Measurements from ENCODE around the gene GPAT3. TPM values are rescaled to one million over a fixed set of nuclear protein-coding genes. Genes with fewer than 3 reads are reported as not detected.

Gene GPAT3
- total and polyA plus RNA-seq, 2 experiments from 2014 or later = 1.2 to 2.0 TPM

- TF ChIP-seq NANOG (IDR thresholded peaks at IDR 0.05; ENCODE audit: borderline replicate concordance) (no peak), EZH2 (IDR thresholded peaks at IDR 0.05; ENCODE audit: low read depth, unreplicated experiment) (no peak), CREB1 (CRISPR knock-in tag; IDR thresholded peaks at IDR 0.05; ENCODE audit: low read depth) (no peak)
- H3K27me3 Mint-ChIP-seq (ENCODE audit: insufficient read depth, low read depth, poor library complexity) = no peaks in the 10 kb centered on the region
- DNase-seq (ENCODE audit: low spot score) (no peak), ATAC-seq (no peak)
- no peaks in the 10 kb centered on the region for H3K36me3 ChIP-seq (ENCODE audit: insufficient read depth)
- H3K9me2 ChIP-seq (ENCODE audit: insufficient read depth) = no peaks in the 10 kb centered on the region; the same call in 1 of the 2 replicates
- no peaks in the 10 kb centered on the region for H4K20me1 ChIP-seq (replicated peaks; ENCODE audit: insufficient read depth)
- H3K27me3 ChIP-seq (ENCODE audit: insufficient read depth) = peaks cover 3% of the 10 kb centered on the region; the same call in 1 of the 2 replicates
- peaks cover 13% of the 10 kb centered on the region; the same call in 2 of the 3 replicates for H3K9me3 Mint-ChIP-seq
- H3K4me1 ChIP-seq (ENCODE audit: insufficient read depth) = no peaks in the 10 kb centered on the region
- no peak overlapping the region for H3K4me2 ChIP-seq
- H3K27ac Mint-ChIP-seq = no peak overlapping the region
- H3K36me3 Mint-ChIP-seq (ENCODE audit: low read depth) = peaks cover 3% of the 10 kb centered on the region; the same call in 1 of the 3 replicates
- no peak overlapping the region for H3K4me3 Mint-ChIP-seq
- no peaks in the 10 kb centered on the region for H3K79me2 ChIP-seq (replicated peaks; ENCODE audit: insufficient read depth)
- H2AFZ ChIP-seq = no peak overlapping the region
- H3K4me3 ChIP-seq = no peak overlapping the region
- H3K27ac ChIP-seq (ENCODE audit: low read depth) = no peak overlapping the region
- H3F3A ChIP-seq (replicated peaks; ENCODE audit: low read depth) = no peaks in the 10 kb centered on the region
- no peaks in the 10 kb centered on the region for H3K4me1 Mint-ChIP-seq
Observed at GRCh38 chr4:83527671-83528070, 8.2 kb upstream of the GPAT3 start.

- H3K4me1 ChIP-seq (ENCODE audit: insufficient read depth) = peaks cover 5% of the 10 kb centered on the region
- no peaks in the 10 kb centered on the region for H3K36me3 ChIP-seq (ENCODE audit: insufficient read depth)
- Mint-ChIP-seq H3K4me1 (peaks cover 10% of the 10 kb centered on the region; the same call in 2 of the 3 replicates), H3K9me3 (no peaks in the 10 kb centered on the region), H3K36me3 (ENCODE audit: low read depth) (no peaks in the 10 kb centered on the region), H3K27ac (no peak overlapping the region), H3K27me3 (ENCODE audit: insufficient read depth, low read depth, poor library complexity) (peaks cover 48% of the 10 kb centered on the region), H3K4me3 (peak overlapping the region; percentile 85)
- ATAC-seq (peak; percentile 7), DNase-seq (ENCODE audit: low spot score) (no peak)
- H3K27me3 ChIP-seq (ENCODE audit: insufficient read depth) = peaks cover 70% of the 10 kb centered on the region
- H3K27ac ChIP-seq (ENCODE audit: low read depth) = no peak overlapping the region
- no peaks in the 10 kb centered on the region for H4K20me1 ChIP-seq (replicated peaks; ENCODE audit: insufficient read depth)
- no peak for TF ChIP-seq ZNF331 (CRISPR knock-in tag; IDR thresholded peaks at IDR 0.05; ENCODE audit: low read depth)
- peak; percentile 64 for TF ChIP-seq EZH2 (IDR thresholded peaks at IDR 0.05; ENCODE audit: low read depth, unreplicated experiment)
- no peaks in the 10 kb centered on the region for H3K79me2 ChIP-seq (replicated peaks; ENCODE audit: insufficient read depth)
- H2AFZ ChIP-seq = peak overlapping the region; percentile 97
- H3K9me2 ChIP-seq (ENCODE audit: insufficient read depth) = no peaks in the 10 kb centered on the region
- peak overlapping the region; percentile 96 for H3K4me3 ChIP-seq
- peak overlapping the region; percentile 89 for H3K4me2 ChIP-seq
- no peaks in the 10 kb centered on the region for H3F3A ChIP-seq (replicated peaks; ENCODE audit: low read depth)
Observed at GRCh38 chr4:83536362-83537272, 709 bp downstream of the GPAT3 start.

- H3K27ac Mint-ChIP-seq = no peak overlapping the region
Observed at GRCh38 chr4:83542225-83542624, 6.3 kb downstream of the GPAT3 start.

More at GRCh38 chr4:83542225-83542624, 6.3 kb downstream of the GPAT3 start:
- Histone ChIP-seq H3F3A (replicated peaks; ENCODE audit: low read depth) (no peaks in the 10 kb centered on the region), H3K4me3 (no peak overlapping the region), H3K9me2 (ENCODE audit: insufficient read depth) (no peaks in the 10 kb centered on the region), H3K27ac (ENCODE audit: low read depth) (no peak overlapping the region), H3K36me3 (ENCODE audit: insufficient read depth) (no peaks in the 10 kb centered on the region), H3K4me2 (no peak overlapping the region), H3K4me1 (ENCODE audit: insufficient read depth) (peaks cover 1% of the 10 kb centered on the region), H3K79me2 (replicated peaks; ENCODE audit: insufficient read depth) (no peaks in the 10 kb centered on the region), H4K20me1 (replicated peaks; ENCODE audit: insufficient read depth) (no peaks in the 10 kb centered on the region), H3K27me3 (ENCODE audit: insufficient read depth) (peaks cover 21% of the 10 kb centered on the region), H2AFZ (no peak overlapping the region)
- DNase-seq (ENCODE audit: low spot score) (no peak), ATAC-seq (no peak)
- Mint-ChIP-seq H3K4me3 (no peak overlapping the region), H3K9me3 (no peaks in the 10 kb centered on the region), H3K27me3 (ENCODE audit: insufficient read depth, low read depth, poor library complexity) (peaks cover 12% of the 10 kb centered on the region), H3K4me1 (no peaks in the 10 kb centered on the region), H3K36me3 (ENCODE audit: low read depth) (no peaks in the 10 kb centered on the region)
- TF ChIP-seq EZH2 (IDR thresholded peaks at IDR 0.05; ENCODE audit: low read depth, unreplicated experiment) (no peak), JUNB (IDR thresholded peaks at IDR 0.05; ENCODE audit: unreplicated experiment) (no peak), NANOG (IDR thresholded peaks at IDR 0.05; ENCODE audit: borderline replicate concordance) (no peak)

All from GM23338 (cell line).